Retinal pigment epithelial cell (primary cell): Measurements from ENCODE around the gene MEIS1.
A peak's percentile ranks its signal among the peaks of the same experiment; 100 is the strongest.

Experiments used
- DNase-seq: peaks from one replicate; pipeline ENCODE4 v3.0.0-alpha.2; 2010; ENCODE audit warnings: low read depth
- H3K4me3 ChIP-seq: 2 replicates; pipeline ENCODE4 v1.5.1; 2011; ENCODE audit warnings: mild to moderate bottlenecking, low read length, control low read depth, moderate library complexity
- TF ChIP-seq, protein P1 (sequence below): conservative IDR thresholded peaks from 2 replicates; pipeline ENCODE4 v1.5.1; 2011; ENCODE audit warnings: low read depth, low read length, control low read depth, inconsistent platforms

The MEIS1 gene

GRCh38 chr2:66469214-66469902 is 34.4 kb downstream of the MEIS1 start:
- no peak for DNase-seq
- TF ChIP-seq, protein P1, sequence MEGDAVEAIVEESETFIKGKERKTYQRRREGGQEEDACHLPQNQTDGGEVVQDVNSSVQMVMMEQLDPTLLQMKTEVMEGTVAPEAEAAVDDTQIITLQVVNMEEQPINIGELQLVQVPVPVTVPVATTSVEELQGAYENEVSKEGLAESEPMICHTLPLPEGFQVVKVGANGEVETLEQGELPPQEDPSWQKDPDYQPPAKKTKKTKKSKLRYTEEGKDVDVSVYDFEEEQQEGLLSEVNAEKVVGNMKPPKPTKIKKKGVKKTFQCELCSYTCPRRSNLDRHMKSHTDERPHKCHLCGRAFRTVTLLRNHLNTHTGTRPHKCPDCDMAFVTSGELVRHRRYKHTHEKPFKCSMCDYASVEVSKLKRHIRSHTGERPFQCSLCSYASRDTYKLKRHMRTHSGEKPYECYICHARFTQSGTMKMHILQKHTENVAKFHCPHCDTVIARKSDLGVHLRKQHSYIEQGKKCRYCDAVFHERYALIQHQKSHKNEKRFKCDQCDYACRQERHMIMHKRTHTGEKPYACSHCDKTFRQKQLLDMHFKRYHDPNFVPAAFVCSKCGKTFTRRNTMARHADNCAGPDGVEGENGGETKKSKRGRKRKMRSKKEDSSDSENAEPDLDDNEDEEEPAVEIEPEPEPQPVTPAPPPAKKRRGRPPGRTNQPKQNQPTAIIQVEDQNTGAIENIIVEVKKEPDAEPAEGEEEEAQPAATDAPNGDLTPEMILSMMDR = no peak
- H3K4me3 ChIP-seq = no peak overlapping the region

DNA sequence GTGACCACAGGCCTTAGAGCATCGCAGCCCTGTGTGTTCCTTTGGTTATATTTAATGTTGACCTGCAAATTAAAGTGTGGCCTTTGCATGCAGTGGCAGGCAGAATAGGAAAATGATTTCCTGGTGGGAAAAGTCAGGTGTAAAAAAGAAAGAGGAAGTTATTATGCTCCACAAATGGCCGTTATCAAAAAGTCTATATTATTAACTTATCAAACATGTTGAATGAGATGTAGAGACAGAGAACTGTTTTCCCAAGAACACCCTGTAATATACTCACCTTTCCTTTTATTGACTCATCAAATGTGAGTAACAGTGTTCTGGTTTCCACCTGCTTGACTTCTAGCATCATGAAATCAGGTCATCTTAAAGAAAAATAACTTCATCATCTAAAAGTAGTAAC is 35.3 kb downstream of the MEIS1 start:
- DNase-seq = no peak
- TF ChIP-seq, protein P1 = no peak

GRCh38 chr2:66472225-66472843 is 37.4 kb downstream of the MEIS1 start:
- no peak for DNase-seq
- TF ChIP-seq, protein P1 = no peak
- H3K4me3 ChIP-seq = no peak overlapping the region

More for the DNA sequence above, 35.3 kb downstream of the MEIS1 start:
- no peak overlapping the region for H3K4me3 ChIP-seq

DNA sequence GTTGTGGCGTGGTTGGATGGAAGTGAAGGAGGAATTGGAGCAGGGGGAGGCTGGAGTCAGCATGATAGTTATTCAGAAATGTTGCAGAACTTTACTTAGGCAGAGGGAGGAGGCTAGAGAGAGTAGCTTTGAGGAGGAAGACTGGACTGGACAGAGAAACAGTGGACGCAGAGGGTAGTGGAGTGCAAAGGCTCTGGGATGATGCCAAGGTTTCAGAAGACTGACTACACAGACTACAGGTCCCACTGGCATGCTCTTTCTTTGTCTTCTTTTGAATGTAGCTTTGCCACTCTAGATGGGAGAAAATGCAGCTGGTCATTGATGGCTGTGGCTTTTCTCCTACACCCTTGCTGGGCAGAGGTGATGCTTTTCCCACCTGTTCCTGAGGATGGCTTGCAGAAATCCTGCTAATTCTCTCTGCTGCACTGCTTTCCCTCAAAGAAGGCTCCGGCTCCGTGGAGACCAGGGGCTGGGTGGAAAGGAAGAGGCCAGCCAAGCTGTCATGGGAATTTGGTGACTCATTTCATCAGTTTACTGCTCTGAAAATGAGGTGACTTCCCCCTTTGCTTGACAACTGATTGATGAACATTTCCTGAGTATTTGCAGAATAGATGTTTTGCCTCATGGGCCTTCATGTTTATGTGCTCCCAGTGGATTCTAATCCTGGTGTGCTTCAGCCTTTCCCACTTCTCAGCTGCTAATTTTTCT is 42.4 kb downstream of the MEIS1 start:
- no peak overlapping the region for H3K4me3 ChIP-seq
- TF ChIP-seq, protein P1 = no peak
- no peak for DNase-seq

GRCh38 chr2:66478299-66478698 is 43.4 kb downstream of the MEIS1 start:
- peak; percentile 23 for DNase-seq
- H3K4me3 ChIP-seq = no peak overlapping the region
- TF ChIP-seq, protein P1 = no peak

DNA sequence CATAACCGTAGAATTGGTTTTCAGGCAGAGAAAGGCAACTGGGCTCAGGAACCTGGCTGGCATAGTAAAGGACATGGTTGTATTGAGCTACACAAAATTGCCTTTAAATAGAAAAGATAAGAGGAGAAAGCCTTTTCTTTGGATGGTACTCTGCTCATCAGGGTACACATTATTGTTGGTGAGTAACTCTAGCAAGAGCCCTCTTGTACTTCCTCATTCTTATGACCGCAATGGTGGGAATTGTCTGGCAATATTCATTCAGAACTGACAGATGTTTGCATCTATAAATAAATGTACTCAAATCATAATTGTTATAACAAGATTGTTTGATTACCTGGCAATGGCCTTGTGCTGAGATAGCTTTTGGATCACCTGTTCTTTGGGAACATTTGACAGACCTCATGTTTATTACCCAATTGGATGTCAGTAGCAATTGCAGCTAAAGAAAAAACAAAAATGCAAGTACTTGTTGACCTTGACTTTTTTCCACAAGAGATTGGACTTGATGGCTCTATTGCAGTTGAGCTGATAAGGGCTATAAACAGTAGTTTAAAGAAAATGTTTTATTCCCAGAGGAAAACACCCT is 43.9 kb downstream of the MEIS1 start:
- TF ChIP-seq, protein P1 = no peak
- no peak overlapping the region for H3K4me3 ChIP-seq
- DNase-seq = no peak
